ENCODE results near the gene RIC8B.
A peak's percentile ranks its signal among the peaks of the same experiment; 100 is the strongest.

The RIC8B gene

DNA sequence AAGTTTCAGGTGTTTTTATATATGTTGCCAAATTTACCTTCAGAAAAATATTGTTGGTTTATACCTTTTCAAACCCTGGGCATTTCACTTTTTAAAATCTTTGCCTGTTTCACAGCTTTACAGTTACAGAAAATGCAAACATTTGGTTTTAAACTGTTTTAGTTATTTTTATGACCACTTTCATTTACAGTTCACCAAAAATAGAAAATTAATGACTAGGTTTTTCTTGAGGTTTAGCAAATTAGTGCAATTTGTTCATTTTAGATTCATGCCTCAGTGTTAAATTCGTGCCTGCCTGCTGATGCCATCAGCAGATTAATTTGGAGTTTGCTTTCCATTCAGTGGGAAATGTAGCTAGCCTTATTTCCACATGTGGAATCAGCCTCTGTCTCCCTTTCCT is 45.5 kb downstream of the RIC8B start:
- H3K4me3 ChIP-seq (ENCODE audit: low read depth in 1 of 2, low read length in 2 of 2), result no peak overlapping the region

GRCh38 chr12:106831699-106832098 is 57.2 kb downstream of the RIC8B start:
- no peak overlapping the region for H3K9ac ChIP-seq (ENCODE audit: low read length)
- H3K9me3 ChIP-seq (ENCODE audit: low read length), result no peaks in the 10 kb centered on the region
- no peak overlapping the region for H3K27ac ChIP-seq (ENCODE audit: low read depth, low read length)
- H3K36me3 ChIP-seq (ENCODE audit: insufficient read depth, low read length), result no peaks in the 10 kb centered on the region
- no peaks in the 10 kb centered on the region for H3K27me3 ChIP-seq (ENCODE audit: control insufficient read depth in 1 of 2, insufficient read depth in 2 of 2, low read length in 2 of 2)
- H3K4me3 ChIP-seq (ENCODE audit: low read depth in 1 of 2, low read length in 2 of 2), result no peak overlapping the region
- H3K4me1 ChIP-seq (ENCODE audit: insufficient read depth, low read length), result no peaks in the 10 kb centered on the region

More for the DNA sequence above, 45.5 kb downstream of the RIC8B start:
- no peaks in the 10 kb centered on the region for H3K27me3 ChIP-seq (ENCODE audit: control insufficient read depth in 1 of 2, insufficient read depth in 2 of 2, low read length in 2 of 2)
- no peak overlapping the region for H3K9ac ChIP-seq (ENCODE audit: low read length)
- no peak overlapping the region for H3K27ac ChIP-seq (ENCODE audit: low read depth, low read length)
- no peaks in the 10 kb centered on the region for H3K36me3 ChIP-seq (ENCODE audit: insufficient read depth, low read length)
- peaks cover 7% of the 10 kb centered on the region for H3K4me1 ChIP-seq (ENCODE audit: insufficient read depth, low read length)
- H3K9me3 ChIP-seq (ENCODE audit: low read length), result no peaks in the 10 kb centered on the region

DNA sequence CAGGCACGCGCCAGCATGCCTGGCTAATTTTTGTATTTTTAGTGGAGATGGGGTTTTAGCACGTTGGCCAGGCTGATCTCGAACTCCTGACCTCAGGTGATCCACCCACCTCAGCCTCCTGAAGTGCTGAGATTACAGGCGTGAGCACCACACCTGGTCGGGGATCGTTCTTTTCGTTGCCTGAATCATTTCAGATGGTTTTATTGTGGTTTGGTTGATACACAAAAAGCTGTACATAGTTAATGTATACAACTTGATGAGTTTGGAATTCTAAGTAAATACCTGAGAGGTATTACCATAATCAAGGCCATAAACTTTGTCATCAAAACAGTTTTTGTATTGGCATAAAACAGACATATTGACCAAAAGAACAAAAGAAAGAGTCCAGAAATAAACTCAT is 63.3 kb downstream of the RIC8B start:
- H3K4me3 ChIP-seq (ENCODE audit: low read depth in 1 of 2, low read length in 2 of 2), result no peak overlapping the region
- H3K9me3 ChIP-seq (ENCODE audit: low read length), result no peaks in the 10 kb centered on the region
- H3K27ac ChIP-seq (ENCODE audit: low read depth, low read length), result no peak overlapping the region

GRCh38 chr12:106839333-106839732 is 64.9 kb downstream of the RIC8B start:
- no peak overlapping the region for H3K9ac ChIP-seq (ENCODE audit: low read length)
- H3K27ac ChIP-seq (ENCODE audit: low read depth, low read length), result no peak overlapping the region
- H3K27me3 ChIP-seq (ENCODE audit: control insufficient read depth in 1 of 2, insufficient read depth in 2 of 2, low read length in 2 of 2), result no peaks in the 10 kb centered on the region
- peaks cover 34% of the 10 kb centered on the region for H3K4me1 ChIP-seq (ENCODE audit: insufficient read depth, low read length)
- H3K4me3 ChIP-seq (ENCODE audit: low read depth in 1 of 2, low read length in 2 of 2), result no peak overlapping the region
- no peaks in the 10 kb centered on the region for H3K36me3 ChIP-seq (ENCODE audit: insufficient read depth, low read length)
- no peaks in the 10 kb centered on the region for H3K9me3 ChIP-seq (ENCODE audit: low read length)

More for the DNA sequence above, 63.3 kb downstream of the RIC8B start:
- Histone ChIP-seq H3K36me3 (ENCODE audit: insufficient read depth, low read length) (no peaks in the 10 kb centered on the region), H3K27me3 (ENCODE audit: control insufficient read depth in 1 of 2, insufficient read depth in 2 of 2, low read length in 2 of 2) (no peaks in the 10 kb centered on the region), H3K9ac (ENCODE audit: low read length) (no peak overlapping the region), H3K4me1 (ENCODE audit: insufficient read depth, low read length) (peaks cover 34% of the 10 kb centered on the region)

DNA sequence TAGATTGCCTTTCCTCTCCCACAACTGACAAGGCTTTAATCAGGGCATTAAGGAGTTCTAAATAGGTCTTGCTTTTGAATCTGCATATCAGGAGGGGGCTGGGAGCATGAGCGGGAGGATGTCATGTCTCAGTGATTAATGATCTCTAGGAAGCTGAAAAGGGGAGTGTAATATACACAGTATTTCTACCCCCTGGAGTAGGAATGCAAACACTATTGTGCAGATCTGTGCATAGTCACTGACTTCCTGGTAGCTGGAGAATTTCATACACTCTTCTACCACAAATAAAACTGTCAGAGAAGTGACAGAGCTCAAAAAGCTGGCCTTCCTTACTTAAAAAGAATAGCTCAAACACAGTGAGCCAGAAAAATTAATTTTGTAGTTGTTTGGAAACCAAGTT is 65.8 kb downstream of the RIC8B start:
- Histone ChIP-seq H3K9ac (ENCODE audit: low read length) (no peak overlapping the region), H3K36me3 (ENCODE audit: insufficient read depth, low read length) (peaks cover 4% of the 10 kb centered on the region), H3K27me3 (ENCODE audit: control insufficient read depth in 1 of 2, insufficient read depth in 2 of 2, low read length in 2 of 2) (no peaks in the 10 kb centered on the region), H3K4me3 (ENCODE audit: low read depth in 1 of 2, low read length in 2 of 2) (peak overlapping the region in 1 of 2 donors; percentile 10), H3K9me3 (ENCODE audit: low read length) (no peaks in the 10 kb centered on the region), H3K27ac (ENCODE audit: low read depth, low read length) (no peak overlapping the region), H3K4me1 (ENCODE audit: insufficient read depth, low read length) (peaks cover 34% of the 10 kb centered on the region)

- Histone ChIP-seq H3K4me1 (ENCODE audit: insufficient read depth, low read length) (peaks cover 34% of the 10 kb centered on the region), H3K9ac (ENCODE audit: low read length) (no peak overlapping the region), H3K27me3 (ENCODE audit: control insufficient read depth in 1 of 2, insufficient read depth in 2 of 2, low read length in 2 of 2) (no peaks in the 10 kb centered on the region), H3K4me3 (ENCODE audit: low read depth in 1 of 2, low read length in 2 of 2) (no peak overlapping the region), H3K9me3 (ENCODE audit: low read length) (no peaks in the 10 kb centered on the region), H3K27ac (ENCODE audit: low read depth, low read length) (no peak overlapping the region), H3K36me3 (ENCODE audit: insufficient read depth, low read length) (peaks cover 8% of the 10 kb centered on the region)
Measured at GRCh38 chr12:106841510-106842302, 67.2 kb downstream of the RIC8B start.

DNA sequence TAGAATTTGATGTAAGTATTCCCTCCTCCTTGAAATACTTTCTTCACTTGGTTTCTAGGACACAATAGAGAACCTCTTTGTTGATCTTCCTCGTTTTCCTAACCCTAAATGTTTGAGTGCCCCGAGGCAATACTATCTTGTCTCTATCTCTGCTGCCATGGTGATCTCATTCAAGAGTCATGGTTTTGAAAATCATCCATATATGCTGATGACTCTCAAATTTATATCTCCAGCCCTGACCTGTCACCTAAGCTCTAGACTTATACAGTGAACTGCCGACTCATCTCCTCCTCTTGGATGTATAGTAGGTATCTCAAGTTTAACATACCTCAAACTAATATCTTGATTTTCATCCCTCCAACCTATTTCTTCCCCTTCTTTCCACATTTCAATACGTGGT is 71.4 kb downstream of the RIC8B start:
- Histone ChIP-seq H3K4me1 (ENCODE audit: insufficient read depth, low read length) (peaks cover 10% of the 10 kb centered on the region), H3K9ac (ENCODE audit: low read length) (no peak overlapping the region), H3K27me3 (ENCODE audit: control insufficient read depth in 1 of 2, insufficient read depth in 2 of 2, low read length in 2 of 2) (no peaks in the 10 kb centered on the region), H3K9me3 (ENCODE audit: low read length) (no peaks in the 10 kb centered on the region), H3K27ac (ENCODE audit: low read depth, low read length) (no peak overlapping the region), H3K36me3 (ENCODE audit: insufficient read depth, low read length) (peaks cover 8% of the 10 kb centered on the region), H3K4me3 (ENCODE audit: low read depth in 1 of 2, low read length in 2 of 2) (no peak overlapping the region)

- no peak overlapping the region for H3K27ac ChIP-seq (ENCODE audit: low read depth, low read length)
- no peaks in the 10 kb centered on the region for H3K9me3 ChIP-seq (ENCODE audit: low read length)
- H3K36me3 ChIP-seq (ENCODE audit: insufficient read depth, low read length), result peaks cover 8% of the 10 kb centered on the region
- no peak overlapping the region for H3K9ac ChIP-seq (ENCODE audit: low read length)
- H3K4me3 ChIP-seq (ENCODE audit: low read depth in 1 of 2, low read length in 2 of 2), result no peak overlapping the region
- H3K4me1 ChIP-seq (ENCODE audit: insufficient read depth, low read length), result peaks cover 11% of the 10 kb centered on the region
- no peaks in the 10 kb centered on the region for H3K27me3 ChIP-seq (ENCODE audit: control insufficient read depth in 1 of 2, insufficient read depth in 2 of 2, low read length in 2 of 2)
Measured at GRCh38 chr12:106847861-106848260, 73.4 kb downstream of the RIC8B start.

- no peak overlapping the region for H3K27ac ChIP-seq (ENCODE audit: low read depth, low read length)
- peaks cover 11% of the 10 kb centered on the region for H3K4me1 ChIP-seq (ENCODE audit: insufficient read depth, low read length)
- H3K9ac ChIP-seq (ENCODE audit: low read length), result no peak overlapping the region
- peaks cover 3% of the 10 kb centered on the region for H3K36me3 ChIP-seq (ENCODE audit: insufficient read depth, low read length)
- no peak overlapping the region for H3K4me3 ChIP-seq (ENCODE audit: low read depth in 1 of 2, low read length in 2 of 2)
- H3K9me3 ChIP-seq (ENCODE audit: low read length), result no peaks in the 10 kb centered on the region
- no peaks in the 10 kb centered on the region for H3K27me3 ChIP-seq (ENCODE audit: control insufficient read depth in 1 of 2, insufficient read depth in 2 of 2, low read length in 2 of 2)
Measured at GRCh38 chr12:106851306-106851705, 76.8 kb downstream of the RIC8B start.

DNA sequence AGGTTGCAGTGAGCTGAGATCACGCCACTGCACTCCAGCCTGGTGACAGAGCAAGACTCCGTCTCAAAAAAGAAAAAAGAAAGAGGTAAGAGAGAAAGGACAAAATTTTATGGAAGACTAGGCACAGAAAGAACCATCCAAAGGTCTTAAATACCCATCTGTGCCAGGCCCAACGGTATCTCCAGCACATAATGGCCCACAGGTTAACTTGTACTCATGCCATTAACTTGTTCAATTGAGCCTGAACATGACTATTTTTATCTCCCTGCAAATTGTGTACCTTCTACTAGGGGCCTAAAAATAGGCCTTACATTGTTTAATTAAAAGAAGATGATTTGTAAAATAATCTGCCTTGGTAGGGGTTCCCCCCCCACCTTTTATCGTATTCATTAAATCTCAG is 80.2 kb downstream of the RIC8B start:
- Histone ChIP-seq H3K4me3 (ENCODE audit: low read depth in 1 of 2, low read length in 2 of 2) (no peak overlapping the region), H3K9me3 (ENCODE audit: low read length) (no peaks in the 10 kb centered on the region), H3K27ac (ENCODE audit: low read depth, low read length) (no peak overlapping the region), H3K27me3 (ENCODE audit: control insufficient read depth in 1 of 2, insufficient read depth in 2 of 2, low read length in 2 of 2) (no peaks in the 10 kb centered on the region), H3K4me1 (ENCODE audit: insufficient read depth, low read length) (peaks cover 11% of the 10 kb centered on the region), H3K9ac (ENCODE audit: low read length) (no peak overlapping the region), H3K36me3 (ENCODE audit: insufficient read depth, low read length) (peaks cover 3% of the 10 kb centered on the region)

GRCh38 chr12:106855221-106855758 is 80.8 kb downstream of the RIC8B start:
- Histone ChIP-seq H3K9ac (ENCODE audit: low read length) (no peak overlapping the region), H3K9me3 (ENCODE audit: low read length) (no peaks in the 10 kb centered on the region), H3K27ac (ENCODE audit: low read depth, low read length) (no peak overlapping the region), H3K4me3 (ENCODE audit: low read depth in 1 of 2, low read length in 2 of 2) (no peak overlapping the region), H3K36me3 (ENCODE audit: insufficient read depth, low read length) (peaks cover 3% of the 10 kb centered on the region), H3K4me1 (ENCODE audit: insufficient read depth, low read length) (peaks cover 11% of the 10 kb centered on the region), H3K27me3 (ENCODE audit: control insufficient read depth in 1 of 2, insufficient read depth in 2 of 2, low read length in 2 of 2) (no peaks in the 10 kb centered on the region)
